ENCODE results near the gene DVL2.

Gene DVL2

DNA sequence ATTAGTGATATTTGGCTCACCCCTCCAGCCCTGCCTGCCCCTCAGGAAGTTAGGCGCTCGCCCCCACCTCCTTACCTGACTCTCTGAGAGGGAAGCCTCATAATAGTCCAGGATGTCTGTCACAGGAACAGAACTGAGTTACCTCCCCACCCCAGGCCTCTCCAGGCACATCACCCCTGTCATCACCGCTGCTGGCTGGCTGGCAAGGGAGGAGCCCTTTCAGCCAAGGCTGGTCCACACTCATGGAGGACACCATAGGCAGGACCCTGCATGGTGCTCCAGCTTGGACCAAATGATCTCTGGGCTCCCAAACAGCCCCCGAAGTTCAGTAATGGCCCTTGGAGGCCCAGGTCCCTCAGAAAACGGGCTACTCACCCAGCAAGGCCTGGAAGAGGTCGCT lies 16.2 kb downstream of the DVL2 start:
- DNase-seq, result no peak

DNA sequence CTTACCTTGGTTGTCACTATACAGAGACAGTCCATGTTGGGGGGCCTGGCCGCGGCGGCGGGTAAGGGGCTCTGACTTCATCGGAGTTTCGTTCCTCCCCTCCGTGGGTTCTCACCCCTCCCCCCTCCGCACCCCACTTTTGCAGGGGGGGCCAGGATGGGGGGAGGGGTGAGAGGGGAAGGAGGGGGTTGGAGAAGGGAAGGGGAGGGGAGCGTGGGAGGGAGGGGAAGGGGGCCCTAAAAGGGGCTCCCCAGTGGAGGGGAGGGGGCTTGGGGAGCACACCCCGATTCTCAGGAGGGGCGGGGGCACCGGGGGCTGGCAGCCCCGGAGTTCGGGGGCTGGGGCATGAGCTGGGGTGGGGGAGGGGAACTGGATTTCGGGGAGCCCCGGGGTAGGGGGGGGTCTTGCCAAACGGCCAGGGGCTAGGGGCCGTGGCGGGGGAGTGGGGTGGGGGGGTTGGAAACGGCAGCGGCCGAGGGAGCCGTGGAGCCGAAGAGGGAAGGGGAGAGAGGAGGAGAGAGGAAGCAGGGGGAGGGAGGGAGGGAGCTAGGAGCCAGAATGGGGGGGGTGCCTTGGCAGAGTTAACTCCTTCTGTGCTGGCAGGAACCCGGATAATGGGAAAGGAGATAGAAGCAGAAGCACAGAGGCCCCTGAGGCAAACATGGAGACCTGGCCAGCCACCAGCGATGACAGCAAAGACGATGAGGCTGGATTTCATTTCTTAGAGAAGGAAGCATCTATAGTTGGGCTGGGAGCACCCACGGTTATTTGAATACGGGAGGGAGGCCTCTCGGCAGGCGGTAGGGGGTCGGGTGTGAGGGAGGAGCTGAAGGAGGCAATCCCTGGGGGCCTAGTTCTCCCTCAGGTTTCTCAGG lies 17.0 kb downstream of the DVL2 start:
- peak; percentile 69 for DNase-seq

DNA sequence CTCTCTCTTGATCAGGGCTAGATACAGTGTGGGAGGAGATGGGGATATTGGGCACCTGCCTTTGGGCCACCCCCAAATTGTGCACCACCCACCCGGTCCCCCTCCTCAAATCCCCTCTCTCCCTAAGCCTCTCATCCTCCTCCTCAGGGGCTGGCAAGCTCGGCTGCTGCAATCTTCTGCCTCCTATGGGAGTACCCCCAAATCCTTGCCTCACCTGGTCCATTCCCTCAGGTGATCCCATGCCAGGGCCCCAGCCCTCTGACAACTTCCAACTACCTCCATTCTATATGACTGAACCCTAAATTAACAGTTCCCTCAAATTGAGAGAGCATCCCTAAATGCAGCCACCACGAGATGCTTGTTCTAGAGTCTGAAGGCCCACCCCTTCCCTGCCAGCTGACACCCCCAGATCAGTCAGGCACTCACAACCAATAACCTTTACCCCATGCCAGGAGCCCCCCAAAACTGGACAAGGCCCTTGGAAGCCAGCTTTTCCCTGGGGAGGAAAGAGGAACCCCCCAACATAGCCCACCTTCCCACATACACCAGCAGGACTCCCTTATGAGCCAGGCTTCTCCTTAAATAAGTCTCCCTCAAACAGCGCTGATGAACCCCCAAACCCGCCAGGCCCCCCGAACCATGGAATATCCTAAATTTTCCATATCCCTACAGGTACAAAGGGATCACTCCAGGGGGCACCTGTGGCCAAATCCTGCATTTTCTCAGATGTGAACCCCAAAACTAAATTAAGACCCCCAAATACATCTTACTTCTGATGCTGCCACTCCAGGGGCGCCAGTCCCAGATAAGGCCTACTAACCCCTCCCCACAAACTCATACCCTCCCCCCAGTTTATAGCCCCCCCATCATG lies 17.8 kb downstream of the DVL2 start:
- DNase-seq, result no peak

DNA sequence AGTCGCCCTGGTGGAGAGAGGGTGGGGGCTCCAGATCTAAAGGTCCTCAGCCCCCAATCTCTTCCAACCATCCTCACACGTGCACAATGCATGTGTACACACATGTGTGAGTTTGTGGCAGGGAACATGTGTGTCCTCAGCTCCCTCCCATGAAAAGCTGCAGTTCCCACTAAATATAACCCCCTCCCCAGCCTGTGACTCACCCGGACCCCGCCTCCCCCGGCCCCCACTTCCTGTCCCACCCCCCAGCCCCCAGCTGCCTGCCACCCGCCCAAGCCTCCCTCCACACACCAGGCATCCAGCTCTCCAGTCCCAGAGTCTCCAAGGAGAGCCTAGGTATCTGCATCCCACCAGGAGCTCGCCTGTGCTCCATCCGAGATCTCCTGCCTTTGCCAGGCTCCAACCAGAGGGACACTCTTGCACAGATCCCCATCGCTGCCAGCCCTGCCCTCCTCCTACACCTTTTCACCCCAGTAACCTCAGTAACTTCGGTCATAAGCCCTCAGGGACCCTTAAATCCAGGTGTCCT lies 18.6 kb downstream of the DVL2 start:
- no peak for DNase-seq

DNA sequence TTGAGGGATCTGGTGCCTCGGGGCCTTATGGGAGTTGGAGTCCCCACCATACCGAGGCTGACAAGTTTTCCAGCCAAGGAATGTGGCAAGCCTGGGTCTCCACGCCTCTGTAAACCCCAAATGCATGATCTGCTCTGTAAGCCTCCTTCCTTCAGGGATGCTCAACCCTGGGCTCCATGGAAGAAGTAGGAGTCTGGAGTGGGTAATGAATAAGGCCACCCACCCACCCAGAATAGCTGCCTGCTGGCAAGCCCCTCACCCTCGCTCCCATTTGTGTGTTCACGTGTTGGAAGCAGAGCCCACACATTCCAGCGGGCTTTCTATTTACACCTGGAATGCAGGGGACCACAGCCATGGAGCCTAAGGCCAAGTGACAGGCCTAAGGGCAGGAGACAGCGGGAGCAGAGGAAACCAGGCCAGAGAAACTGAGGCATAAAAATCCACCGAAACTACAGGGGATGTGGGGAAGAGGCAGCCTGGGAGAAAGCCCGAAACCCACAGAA lies 19.1 kb downstream of the DVL2 start:
- DNase-seq, result no peak

DNA sequence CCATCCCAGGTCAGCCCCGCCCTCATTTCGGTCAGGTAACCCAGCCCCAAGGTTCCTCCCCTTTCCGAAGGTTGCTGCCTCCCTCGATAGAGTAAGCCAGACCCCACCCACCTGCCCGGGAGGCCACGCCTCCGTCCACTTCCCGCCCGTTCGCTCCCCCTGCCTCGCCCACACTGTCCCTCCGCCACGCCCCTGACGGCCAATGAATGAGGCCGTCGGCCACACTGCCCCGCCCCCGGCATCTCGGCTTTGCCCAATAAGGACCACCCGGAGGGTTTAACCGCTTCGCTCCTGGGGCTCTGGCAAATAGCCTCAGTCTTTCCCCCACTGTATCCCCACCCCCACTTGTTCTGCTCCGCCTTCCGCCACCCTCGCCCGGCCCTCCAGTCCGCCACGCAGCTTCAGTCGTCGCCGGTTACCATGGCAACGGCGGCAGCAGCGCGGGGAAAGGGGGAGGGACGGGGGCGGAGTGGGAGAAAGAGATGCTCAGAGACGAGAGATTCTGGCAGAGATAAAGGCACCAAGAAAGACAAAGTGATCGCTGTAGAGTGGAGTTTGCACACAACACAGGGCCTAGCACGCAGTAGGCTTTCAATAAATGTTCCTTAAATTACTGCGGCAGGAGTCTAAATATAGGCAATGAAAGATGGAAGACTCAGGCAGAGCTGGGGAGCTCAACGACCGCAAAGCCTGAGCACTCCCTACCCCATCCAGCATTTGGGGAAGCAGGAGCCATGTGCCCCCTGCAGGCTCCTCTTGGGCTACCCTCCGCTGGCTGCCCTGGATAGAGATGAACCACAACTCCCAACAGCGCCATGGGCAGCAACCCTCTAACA lies 19.8 kb downstream of the DVL2 start:
- DNase-seq, result peak; percentile 97

DNA sequence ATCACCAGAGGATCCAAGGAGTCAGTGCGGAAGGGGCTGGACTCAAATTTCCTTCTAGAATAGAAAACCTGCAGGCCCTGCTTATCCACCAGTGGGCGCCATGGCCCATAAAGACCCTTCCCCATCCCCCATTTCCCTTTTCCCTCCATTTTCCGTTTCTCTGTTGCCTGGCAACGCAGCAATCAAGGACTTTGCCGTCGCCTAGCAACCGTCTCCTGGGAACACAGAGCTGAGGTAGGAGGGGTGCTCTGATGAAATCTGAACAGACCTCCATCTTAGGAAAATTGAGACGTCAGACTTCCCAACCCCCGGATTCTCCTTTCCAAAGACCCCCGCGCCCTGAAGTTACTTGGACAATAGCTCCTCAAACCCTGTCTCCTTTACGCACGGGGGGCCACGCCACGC lies 20.4 kb downstream of the DVL2 start:
- DNase-seq, result peak; percentile 68

DNA sequence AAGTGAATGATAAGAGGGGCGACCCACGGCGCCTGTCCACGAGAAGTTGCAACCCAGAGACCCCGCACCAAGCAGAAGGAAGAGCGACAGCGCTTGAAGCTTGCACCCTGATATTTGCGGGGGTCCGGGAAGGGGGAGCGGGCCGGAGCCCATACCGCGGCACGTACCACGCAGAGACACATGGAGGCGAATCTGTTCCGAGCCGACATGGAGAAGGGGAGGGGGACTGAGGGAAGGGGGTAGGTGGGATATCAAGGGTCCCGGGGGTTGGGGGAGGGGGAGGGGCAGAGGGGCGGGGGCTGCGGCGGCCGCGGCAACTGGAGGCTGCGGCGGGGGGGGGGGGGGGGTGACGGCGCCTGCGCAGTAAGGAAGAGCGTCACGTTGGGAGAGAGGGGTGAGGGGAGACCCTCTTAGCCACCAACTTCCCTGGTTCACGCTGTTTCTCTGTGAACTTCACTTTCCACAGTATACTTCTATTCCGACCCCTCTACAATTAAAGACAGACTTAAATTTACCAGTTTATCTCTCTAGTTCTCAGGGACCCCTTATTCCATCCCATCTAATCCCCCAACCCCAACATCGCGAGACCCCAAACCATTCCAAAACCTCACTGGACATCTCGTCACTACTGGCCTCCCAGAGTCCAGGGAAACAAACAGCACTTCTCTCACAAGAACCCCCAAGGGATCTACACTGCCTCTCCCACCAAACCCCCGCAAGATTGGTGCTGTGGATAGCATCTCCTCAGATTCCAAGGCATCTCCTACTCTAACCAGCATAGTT lies 22.6 kb downstream of the DVL2 start:
- no peak for DNase-seq

DNA sequence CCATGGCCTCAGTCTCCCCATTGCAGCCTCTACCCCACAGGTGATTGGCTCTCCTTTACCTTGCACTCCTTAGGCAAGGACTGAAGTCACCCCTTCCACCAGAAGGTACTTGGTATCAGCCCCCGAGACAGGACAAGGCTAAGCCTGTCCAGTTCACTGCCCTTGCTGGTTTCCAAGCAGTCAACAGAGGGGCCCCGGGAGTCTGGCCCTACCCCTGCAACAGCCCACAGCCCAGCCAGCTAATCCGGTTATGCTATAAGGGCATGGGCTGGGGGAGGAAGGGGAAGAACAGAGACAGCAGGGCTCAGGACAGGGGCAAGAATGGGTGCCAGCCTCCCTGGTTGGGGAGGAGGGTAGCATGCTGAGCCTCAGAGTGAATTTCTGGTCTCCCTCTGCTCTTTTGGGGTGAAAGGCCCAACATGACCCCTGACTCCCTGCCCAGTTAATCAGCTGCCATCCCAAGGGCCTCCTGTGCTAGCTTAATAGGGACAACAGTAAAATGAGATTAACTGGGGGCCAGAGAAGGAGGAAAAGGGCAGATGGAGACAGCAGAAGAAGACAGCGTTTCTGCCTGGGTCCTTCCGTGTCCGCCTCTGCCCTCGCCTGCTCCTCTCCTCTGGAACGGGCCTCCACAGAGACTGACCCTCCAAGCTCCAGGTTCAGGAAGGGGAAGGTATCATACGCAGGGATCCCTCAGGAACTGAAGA lies 25.4 kb downstream of the DVL2 start:
- DNase-seq, result no peak

DNA sequence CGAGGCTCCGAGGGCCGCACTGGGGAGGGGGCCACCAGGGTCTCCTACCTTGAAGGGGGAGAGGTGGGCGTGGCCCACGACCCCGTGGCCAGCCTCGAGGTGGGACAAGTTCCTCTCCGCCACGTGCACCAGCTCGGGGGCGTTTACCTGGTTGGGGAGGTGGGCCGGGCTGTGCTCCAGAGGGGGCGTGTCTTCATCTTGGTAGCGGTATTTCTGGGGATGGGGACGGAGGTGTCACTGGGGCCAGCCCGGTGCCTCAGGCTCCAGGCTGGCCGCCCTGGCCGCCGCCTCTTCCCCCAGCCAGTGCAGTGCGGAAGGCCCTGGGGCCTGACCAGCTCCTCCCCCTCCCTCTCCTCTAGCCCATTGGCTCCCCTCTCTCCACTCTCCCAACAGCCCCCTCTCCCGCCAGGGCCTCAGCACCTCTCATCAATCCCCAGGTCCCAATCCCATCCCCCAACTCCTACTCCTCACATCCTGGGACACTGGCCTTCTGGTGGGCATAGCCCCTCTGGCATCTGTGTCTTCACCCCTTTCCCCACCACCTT lies 26.2 kb downstream of the DVL2 start:
- no peak for DNase-seq

DNA sequence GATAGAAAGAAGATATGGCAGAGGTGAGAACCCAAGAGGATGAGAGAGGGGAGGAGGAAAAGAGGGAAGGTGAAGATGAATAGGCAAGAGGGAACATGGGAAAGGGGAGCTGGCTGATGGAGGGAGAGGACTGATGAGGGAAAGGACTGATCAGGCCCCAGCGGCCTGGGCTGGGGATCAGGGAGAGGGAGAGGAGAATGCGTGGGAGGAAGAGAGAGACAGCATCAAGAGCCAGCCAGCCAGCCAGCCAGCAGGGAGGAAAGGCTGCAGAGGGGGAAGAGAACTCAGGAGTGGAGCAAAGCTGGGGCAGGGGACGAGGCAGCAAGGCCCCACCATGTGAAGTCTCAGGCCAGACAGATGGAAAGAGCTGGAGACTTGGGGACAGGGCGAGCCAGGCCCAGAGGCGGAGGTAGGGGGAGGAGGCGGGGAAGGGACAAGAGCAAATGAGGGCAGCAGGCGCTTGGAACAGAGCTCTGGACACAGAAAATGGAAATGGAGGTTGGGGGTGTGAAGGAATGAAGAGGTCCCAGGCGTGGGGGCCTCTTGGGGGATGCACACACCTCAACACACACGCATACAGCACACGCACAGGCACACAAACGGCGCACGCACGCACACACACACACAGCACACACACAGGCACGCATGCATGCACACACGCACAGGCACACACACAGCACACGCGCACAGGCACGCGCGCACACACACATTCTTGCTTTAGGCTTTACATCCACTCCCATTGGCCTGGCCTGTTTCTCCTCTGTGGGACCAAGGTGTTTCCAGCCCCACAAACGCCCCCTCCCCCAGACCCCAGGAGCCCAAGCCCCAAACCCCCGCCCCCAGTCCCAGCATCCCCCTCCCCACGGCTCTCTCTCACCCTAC lies 27.0 kb downstream of the DVL2 start:
- no peak for DNase-seq

DNA sequence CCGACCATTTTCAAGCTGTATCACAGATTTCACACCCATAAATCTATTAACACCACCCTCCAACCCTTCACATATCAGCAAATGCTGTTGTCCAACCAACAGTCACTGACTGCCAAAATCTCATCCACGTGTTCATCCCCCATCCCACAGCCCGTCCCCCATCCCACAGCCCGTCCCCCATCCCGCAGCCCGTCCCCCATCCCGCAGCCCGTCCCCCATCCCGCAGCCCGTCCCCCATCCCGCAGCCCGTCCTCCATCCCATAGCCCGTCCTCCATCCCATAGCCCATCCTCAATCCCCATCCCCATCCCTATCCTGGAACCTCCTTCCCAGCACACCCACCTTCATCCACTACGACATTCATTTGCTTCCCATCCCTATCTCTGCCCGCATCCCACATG lies 28.8 kb downstream of the DVL2 start:
- DNase-seq, result no peak

DNA sequence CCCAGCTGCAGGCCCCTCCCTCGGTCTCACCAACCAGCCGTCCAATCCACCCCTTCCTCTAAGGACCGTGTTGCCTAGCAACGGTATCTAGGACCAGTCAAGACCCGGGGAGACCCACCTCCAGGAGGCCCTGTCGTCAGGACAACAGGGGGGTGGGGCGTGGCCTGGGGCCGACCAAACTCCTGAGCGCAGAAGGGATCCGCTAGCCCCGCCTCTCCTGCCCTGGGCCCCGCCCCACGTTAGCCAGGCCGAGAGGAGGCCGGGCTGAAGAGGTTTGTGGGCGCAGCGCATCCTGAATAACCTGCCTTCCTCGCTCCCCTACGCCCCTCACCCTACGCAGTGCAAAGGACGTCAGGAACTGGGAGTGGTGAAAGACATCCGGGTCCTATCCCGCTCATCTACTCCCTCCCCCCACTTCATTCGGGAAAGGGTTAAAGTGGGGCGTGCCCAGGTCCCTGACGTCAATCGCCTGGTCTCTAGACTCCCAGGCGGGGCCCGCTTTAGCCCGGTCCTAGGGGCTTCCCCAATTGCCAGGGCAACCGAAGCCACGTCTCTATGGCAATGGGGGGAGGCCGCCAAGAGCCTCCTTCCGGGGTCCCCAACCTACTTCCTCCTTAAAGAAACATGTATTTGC lies 29.4 kb downstream of the DVL2 start:
- DNase-seq, result no peak

DNA sequence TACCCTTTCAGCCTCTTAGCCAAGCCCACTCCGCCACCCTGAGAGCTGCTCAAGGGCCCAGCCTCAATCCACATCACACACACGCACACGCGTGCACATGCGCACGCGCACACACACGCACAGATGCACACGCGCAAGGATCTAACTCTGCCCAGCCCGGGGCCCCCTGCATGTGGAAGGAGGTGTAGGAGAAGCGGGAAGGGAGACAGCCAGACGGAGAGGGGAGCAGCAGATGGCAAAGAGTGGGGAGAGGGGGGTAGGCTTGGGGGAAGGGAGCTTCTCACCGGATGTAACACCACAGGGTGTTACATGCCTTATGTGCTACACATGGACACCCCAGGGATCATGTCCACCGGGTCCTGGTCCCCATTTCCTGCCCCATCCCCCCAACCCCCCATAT lies 30.0 kb downstream of the DVL2 start:
- no peak for DNase-seq

DNA sequence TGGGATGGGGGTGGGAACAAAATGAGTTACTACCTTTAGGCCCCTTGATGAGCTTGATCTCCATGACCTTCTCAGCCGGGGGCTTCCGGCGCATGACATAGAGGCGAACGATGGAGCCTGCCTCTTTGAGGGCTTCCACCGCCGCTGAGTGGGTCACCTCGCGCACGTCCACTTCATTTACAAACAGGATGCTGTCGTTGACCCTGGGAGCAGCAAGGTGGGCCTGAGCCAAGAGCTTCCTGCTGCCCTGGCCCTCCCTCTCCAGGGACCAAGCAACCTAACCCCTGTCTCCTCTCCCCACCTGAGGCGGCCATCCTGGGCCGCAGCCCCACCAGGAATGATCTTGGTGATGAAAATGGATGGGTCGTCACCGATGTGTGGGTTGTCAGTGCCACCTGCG lies 30.9 kb downstream of the DVL2 start:
- no peak for DNase-seq

DNA sequence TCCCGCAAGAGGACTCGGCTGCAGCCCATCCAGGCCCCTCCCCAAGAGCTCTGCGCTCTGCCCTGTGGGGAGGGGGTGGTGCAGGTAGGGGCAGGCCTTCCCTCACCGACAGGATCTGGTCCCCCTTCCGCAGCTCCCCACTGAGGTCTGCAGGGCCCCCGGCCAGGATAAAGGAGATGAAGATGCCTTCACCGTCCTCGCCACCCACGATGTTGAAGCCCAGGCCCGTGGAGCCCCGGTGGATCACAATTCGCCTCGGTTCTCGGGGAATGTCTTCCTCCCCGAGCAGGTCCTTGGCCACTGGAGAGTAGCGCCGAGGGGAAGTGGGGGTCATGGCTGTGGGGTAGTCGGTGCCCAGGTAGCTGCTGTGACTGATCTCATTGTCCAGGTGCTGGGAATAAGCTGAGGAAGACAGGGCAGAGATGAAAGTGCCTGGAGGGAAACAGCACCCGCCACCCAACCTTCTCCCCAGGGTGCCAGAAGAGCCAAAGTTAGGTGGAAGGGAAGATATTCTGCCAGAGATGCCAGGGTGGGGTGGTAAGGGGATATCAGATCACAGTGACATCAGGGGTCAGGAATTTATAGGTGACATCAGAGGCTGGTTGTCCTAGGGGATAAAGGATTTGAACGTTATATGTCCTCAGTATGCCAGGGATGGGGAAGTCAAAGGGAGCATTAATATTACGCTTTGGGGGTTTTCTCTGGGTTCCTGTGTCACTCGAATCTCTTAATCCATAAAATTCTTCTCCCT lies 37.5 kb downstream of the DVL2 start:
- DNase-seq, result no peak

DNA sequence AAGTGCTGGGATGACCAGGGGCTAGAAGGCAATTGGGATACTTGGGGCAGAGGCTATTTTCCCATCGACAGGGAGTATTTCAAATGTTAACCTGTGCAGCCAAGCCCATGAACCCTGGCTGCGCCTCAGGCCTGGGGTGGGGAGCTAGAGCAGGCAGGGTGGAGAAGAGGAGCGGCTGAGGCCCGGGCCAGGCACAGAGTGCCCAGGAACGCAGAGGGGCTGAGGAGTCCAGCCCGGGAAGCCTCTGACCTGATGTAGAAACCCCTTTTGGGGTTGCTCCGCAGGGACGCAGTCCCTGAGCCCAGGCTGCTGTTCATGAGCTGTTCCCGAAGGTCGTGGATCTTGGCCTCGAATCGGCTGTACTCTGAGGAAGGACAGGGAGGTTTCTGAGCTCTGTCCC lies 38.3 kb downstream of the DVL2 start:
- no peak for DNase-seq

DNA sequence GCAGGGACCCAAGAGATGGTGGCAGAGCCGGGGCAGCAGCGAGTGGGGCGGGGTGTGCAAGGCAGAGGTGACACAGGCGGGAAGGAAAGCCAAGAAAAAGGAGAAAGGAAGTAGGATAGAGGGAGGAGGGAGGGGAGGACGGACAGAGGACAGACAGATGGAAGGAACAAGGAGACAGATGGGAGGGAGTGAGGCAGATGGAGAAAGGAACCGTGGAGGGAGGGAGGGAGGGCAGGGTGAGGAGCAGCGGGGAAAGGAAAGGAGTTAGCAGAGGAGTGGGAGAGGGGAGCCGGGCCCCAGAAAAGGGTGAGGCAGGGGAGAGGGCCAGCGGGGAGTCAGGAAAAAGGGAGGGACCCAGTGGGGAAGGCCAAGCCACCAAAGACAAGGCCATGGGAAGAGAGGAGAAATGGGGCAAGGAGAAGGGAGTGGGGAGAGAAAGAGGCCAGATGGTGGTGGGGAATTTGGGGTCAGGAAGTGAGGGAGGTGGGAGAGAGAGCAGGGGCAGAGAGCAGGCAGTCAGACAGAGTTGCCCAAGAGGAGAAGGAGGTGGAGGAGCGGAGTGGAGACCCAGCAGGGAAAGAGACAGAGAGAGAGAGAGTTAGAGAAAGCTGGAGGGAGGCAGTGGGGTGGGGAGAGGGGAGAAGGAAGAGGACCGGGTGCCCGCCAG lies 41.9 kb downstream of the DVL2 start:
- DNase-seq, result no peak

Measured in GDM1 (cell line).